ENCODE results near the gene TLE3.

- TF ChIP-seq CTCF (IDR thresholded peaks at IDR 0.05) (no peak), CHD4 (IDR thresholded peaks at IDR 0.05; ENCODE audit: borderline replicate concordance) (no peak), CHD2 (IDR thresholded peaks at IDR 0.05; ENCODE audit: low read length, partially characterized antibody) (no peak), POLR2A (IDR thresholded peaks at IDR 0.05; ENCODE audit: low read length) (no peak), JUN (IDR thresholded peaks at IDR 0.05) (no peak), RAD21 (conservative IDR thresholded peaks at IDR 0.05 in 1 of 2, IDR thresholded peaks at IDR 0.05 in 1 of 2) (no peak), ZC3H11A (IDR thresholded peaks at IDR 0.05) (no peak), PHF8 (IDR thresholded peaks at IDR 0.05; ENCODE audit: borderline replicate concordance, low read depth) (no peak), ESRRA (IDR thresholded peaks at IDR 0.05; ENCODE audit: borderline replicate concordance, low read length) (no peak), CBX8 (IDR thresholded peaks at IDR 0.05) (no peak), NFE2L2 (conservative IDR thresholded peaks at IDR 0.05; ENCODE audit: low read length) (no peak), EP300 (IDR thresholded peaks at IDR 0.05) (no peak), HDAC2 (IDR thresholded peaks at IDR 0.05) (no peak)
- TF ChIP-seq, protein P1, sequence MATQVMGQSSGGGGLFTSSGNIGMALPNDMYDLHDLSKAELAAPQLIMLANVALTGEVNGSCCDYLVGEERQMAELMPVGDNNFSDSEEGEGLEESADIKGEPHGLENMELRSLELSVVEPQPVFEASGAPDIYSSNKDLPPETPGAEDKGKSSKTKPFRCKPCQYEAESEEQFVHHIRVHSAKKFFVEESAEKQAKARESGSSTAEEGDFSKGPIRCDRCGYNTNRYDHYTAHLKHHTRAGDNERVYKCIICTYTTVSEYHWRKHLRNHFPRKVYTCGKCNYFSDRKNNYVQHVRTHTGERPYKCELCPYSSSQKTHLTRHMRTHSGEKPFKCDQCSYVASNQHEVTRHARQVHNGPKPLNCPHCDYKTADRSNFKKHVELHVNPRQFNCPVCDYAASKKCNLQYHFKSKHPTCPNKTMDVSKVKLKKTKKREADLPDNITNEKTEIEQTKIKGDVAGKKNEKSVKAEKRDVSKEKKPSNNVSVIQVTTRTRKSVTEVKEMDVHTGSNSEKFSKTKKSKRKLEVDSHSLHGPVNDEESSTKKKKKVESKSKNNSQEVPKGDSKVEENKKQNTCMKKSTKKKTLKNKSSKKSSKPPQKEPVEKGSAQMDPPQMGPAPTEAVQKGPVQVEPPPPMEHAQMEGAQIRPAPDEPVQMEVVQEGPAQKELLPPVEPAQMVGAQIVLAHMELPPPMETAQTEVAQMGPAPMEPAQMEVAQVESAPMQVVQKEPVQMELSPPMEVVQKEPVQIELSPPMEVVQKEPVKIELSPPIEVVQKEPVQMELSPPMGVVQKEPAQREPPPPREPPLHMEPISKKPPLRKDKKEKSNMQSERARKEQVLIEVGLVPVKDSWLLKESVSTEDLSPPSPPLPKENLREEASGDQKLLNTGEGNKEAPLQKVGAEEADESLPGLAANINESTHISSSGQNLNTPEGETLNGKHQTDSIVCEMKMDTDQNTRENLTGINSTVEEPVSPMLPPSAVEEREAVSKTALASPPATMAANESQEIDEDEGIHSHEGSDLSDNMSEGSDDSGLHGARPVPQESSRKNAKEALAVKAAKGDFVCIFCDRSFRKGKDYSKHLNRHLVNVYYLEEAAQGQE (IDR thresholded peaks at IDR 0.05): no peak
These were observed 20.2 kb downstream of the TLE3 start for GRCh38 chr15:70077188-70078147.

Data from A549 (cell line).